ENCODE data around the gene BICC1. TPM values are rescaled to one million over a fixed set of nuclear protein-coding genes. Genes with fewer than 3 reads are reported as not detected.

BICC1 gene
- total RNA-seq, 2 experiments from 2014 or later = not detected

- Mint-ChIP-seq H3K4me3 (no peak overlapping the region), H3K4me1 (no peaks in the 10 kb centered on the region), H3K36me3 (ENCODE audit: low read depth) (no peaks in the 10 kb centered on the region), H3K27ac (no peak overlapping the region), H3K27me3 (no peaks in the 10 kb centered on the region), H3K9me3 (no peaks in the 10 kb centered on the region)
- ChIA-PET CTCF (no interaction called here), POLR2A (no interaction called here)
- DNase-seq = no peak
Measured at GRCh38 chr10:58873161-58873560, 360.5 kb downstream of the BICC1 start.

Other genes starting within 250 kb of the BICC1 start
- 1 to 10 TPM; 4.8 to 5.7 TPM for gene IPMK, start 245.0 kb upstream of the BICC1 start, total RNA-seq
- 10 to 100 TPM; 23.5 to 25.8 TPM for gene CISD1, start 243.7 kb upstream of the BICC1 start, total RNA-seq
- 10 to 100 TPM; 11.9 to 14.8 TPM for gene UBE2D1, start 177.9 kb upstream of the BICC1 start, total RNA-seq
- gene TFAM, start 127.5 kb upstream of the BICC1 start, total RNA-seq = 10 to 100 TPM; 61.3 to 64.0 TPM